Loucy (cell line): ENCODE data around the gene SPATC1L.
"Not testable (repeated sequence)": the region's sequence is repeated elsewhere in the genome, so short reads cannot be mapped to it uniquely, and the experiment has no call there.

Experiments
- H2AFZ ChIP-seq: fragments of 200-600 bp; sonication (generic); 2 replicates; pipeline ENCODE4 v1.6.0; 2016; ENCODE audit warnings: antibody characterized with exemption, mild to moderate bottlenecking, low read length, moderate library complexity
- H3F3A ChIP-seq: fragments of 200-600 bp; 2 replicates; pipeline ENCODE4 v1.6.0; 2016; ENCODE audit warnings: antibody characterized with exemption, low read depth, mild to moderate bottlenecking
- H3K27me3 ChIP-seq: fragments of 200-600 bp; sonication (generic); 2 replicates; pipeline ENCODE4 v1.6.1; 2014; ENCODE audit warnings: low read length, mild to moderate bottlenecking; ENCODE audit not compliant: insufficient read depth, poor library complexity, severe bottlenecking
- H3K36me3 ChIP-seq: fragments of 200-600 bp; sonication (generic); 2 replicates; pipeline ENCODE4 v1.6.1; 2016; ENCODE audit warnings: low read length; ENCODE audit not compliant: insufficient read depth
- H3K4me1 ChIP-seq: fragments of 200-600 bp; sonication (generic); 2 replicates; pipeline ENCODE4 v1.5.1; 2014; ENCODE audit warnings: low read length, mild to moderate bottlenecking; ENCODE audit not compliant: insufficient read depth, poor library complexity, severe bottlenecking
- H3K4me2 ChIP-seq: fragments of 200-600 bp; sonication (generic); 2 replicates; pipeline ENCODE4 v1.6.0; 2014; ENCODE audit warnings: antibody characterized with exemption, low read length, low read depth, mild to moderate bottlenecking; ENCODE audit not compliant: poor library complexity, severe bottlenecking
- H3K4me3 ChIP-seq: fragments of 200-600 bp; sonication (generic); 2 replicates; pipeline ENCODE4 v1.5.1; 2014; ENCODE audit warnings: low read length, mild to moderate bottlenecking, mixed read lengths; ENCODE audit not compliant: poor library complexity, severe bottlenecking
- H3K79me2 ChIP-seq: fragments of 200-600 bp; sonication (generic); 2 replicates; pipeline ENCODE4 v1.6.1; 2014; ENCODE audit warnings: low read length; ENCODE audit not compliant: insufficient read depth
- H3K9ac ChIP-seq: fragments of 200-600 bp; sonication (generic); 2 replicates; pipeline ENCODE4 v1.6.0; 2014; ENCODE audit warnings: mild to moderate bottlenecking, low read depth, low read length, moderate library complexity; ENCODE audit not compliant: poor library complexity, severe bottlenecking
- H3K9me2 ChIP-seq: fragments of 200-600 bp; sonication (generic); replicated peaks from 2 replicates; pipeline ENCODE4 v1.6.1; 2016; ENCODE audit warnings: low read depth, low read length, mixed read lengths
- H3K9me3 ChIP-seq: fragments of 200-600 bp; sonication (generic); 2 replicates; pipeline ENCODE4 v1.6.1; 2014; ENCODE audit warnings: mild to moderate bottlenecking, antibody characterized with exemption, low read length, low read depth; ENCODE audit not compliant: insufficient read depth
- H4K20me1 ChIP-seq: fragments of 200-600 bp; sonication (generic); 2 replicates; pipeline ENCODE4 v1.6.0; 2014; ENCODE audit warnings: antibody characterized with exemption, low read length, mild to moderate bottlenecking; ENCODE audit not compliant: insufficient read depth, poor library complexity, severe bottlenecking
- EZH2phosphoT487 ChIP-seq: fragments of 200-600 bp; IDR thresholded peaks from 2 replicates; pipeline ENCODE4 v1.6.1; 2018; ENCODE audit warnings: antibody characterized with exemption, mild to moderate bottlenecking, moderate library complexity, borderline replicate concordance
- TF ChIP-seq, protein P1 (sequence below): fragments of 200-600 bp; sonication (generic); conservative IDR thresholded peaks from 2 replicates; pipeline ENCODE4 v1.5.1; 2014; ENCODE audit warnings: mild to moderate bottlenecking, antibody characterized with exemption, low read length

The SPATC1L gene

DNA sequence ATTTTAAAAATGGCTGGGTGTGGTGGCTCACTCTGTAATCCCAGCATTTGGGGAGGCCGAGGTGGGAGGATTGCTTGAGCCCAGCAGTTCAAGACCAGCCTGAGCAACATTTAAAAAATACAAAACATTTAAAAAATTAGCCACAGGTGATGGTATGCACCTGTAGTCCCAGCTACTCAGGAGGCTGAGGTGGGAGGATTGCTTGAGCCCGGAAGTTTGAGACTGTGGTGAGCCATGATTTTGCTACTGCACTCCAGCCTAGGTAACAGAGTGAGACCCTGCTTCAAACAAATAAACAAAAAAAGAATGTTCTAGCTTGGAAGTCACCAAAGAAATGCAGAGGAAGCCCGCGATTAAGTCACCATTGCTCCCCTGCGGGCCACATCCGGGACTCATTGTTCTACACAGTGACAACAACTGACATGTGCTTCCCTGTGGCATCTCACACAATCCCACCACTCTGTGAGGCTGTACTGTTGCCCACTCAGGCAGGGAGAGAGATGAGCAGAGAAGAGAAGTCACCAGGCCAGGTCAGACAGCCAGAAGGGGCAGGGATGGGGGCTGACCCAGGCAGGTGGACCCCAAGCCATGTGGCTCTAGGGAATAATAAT is 18.4 kb upstream of the SPATC1L start:
- H3K4me2 ChIP-seq, result no peak overlapping the region
- no peaks in the 10 kb centered on the region for H3K4me1 ChIP-seq
- 0 out of 2 replicates have a peak, but pooled peaks cover 3% of the 10 kb centered on the region for H3K9me3 ChIP-seq
- no peaks in the 10 kb centered on the region for H3K9me2 ChIP-seq
- no peaks in the 10 kb centered on the region for H3K27me3 ChIP-seq
- no peak overlapping the region for H3K9ac ChIP-seq
- no peaks in the 10 kb centered on the region for H4K20me1 ChIP-seq
- H3F3A ChIP-seq, result no peaks in the 10 kb centered on the region
- TF ChIP-seq, protein P1, sequence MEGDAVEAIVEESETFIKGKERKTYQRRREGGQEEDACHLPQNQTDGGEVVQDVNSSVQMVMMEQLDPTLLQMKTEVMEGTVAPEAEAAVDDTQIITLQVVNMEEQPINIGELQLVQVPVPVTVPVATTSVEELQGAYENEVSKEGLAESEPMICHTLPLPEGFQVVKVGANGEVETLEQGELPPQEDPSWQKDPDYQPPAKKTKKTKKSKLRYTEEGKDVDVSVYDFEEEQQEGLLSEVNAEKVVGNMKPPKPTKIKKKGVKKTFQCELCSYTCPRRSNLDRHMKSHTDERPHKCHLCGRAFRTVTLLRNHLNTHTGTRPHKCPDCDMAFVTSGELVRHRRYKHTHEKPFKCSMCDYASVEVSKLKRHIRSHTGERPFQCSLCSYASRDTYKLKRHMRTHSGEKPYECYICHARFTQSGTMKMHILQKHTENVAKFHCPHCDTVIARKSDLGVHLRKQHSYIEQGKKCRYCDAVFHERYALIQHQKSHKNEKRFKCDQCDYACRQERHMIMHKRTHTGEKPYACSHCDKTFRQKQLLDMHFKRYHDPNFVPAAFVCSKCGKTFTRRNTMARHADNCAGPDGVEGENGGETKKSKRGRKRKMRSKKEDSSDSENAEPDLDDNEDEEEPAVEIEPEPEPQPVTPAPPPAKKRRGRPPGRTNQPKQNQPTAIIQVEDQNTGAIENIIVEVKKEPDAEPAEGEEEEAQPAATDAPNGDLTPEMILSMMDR, result no peak
- TF ChIP-seq EZH2phosphoT487, result no peak
- no peaks in the 10 kb centered on the region for H3K79me2 ChIP-seq
- H3K4me3 ChIP-seq, result no peak overlapping the region
- peaks cover 55% of the 10 kb centered on the region; the same call in 1 of the 2 replicates for H3K36me3 ChIP-seq
- no peak overlapping the region for H2AFZ ChIP-seq

DNA sequence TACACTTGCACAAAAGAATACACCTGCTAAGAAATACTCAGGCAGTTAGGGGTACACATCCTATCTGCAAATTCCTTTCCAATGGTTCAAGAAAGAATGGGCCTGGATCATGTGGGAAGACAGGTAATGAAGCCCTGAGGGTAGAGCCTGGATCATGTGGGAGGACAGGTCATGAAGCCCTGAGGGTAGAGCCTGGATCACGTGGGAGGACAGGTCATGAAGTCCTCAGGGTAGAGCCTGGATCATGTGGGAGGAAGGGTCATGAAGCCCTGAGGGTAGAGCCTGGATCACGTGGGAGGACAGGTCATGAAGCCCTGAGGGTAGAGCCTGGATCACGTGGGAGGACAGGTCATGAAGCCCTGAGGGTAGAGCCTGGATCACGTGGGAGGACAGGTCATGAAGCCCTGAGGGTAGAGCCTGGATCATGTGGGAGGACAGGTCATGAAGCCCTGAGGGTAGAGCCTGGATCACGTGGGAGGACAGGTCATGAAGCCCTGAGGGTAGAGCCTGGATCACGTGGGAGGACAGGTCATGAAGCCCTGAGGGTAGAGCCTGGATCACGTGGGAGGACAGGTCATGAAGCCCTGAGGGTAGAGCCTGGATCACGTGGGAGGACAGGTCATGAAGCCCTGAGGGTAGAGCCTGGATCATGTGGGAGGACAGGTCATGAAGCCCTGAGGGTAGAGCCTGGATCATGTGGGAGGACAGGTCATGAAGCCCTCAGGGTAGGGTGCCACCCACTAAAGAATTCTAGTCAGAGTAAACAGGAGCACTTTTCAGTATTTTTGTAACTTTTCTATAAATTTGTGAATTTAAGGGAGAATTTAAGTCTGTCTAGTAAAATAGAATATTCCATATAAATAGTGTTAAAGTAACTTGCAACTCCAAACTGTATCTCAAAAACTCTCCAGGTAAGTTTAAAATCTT is 16.9 kb upstream of the SPATC1L start:
- H3K4me3 ChIP-seq, H3K79me2 ChIP-seq, H3K4me2 ChIP-seq, H2AFZ ChIP-seq, H3K27me3 ChIP-seq, H3K4me1 ChIP-seq, H3K9ac ChIP-seq, H3K9me3 ChIP-seq, H4K20me1 ChIP-seq, H3F3A ChIP-seq, H3K9me2 ChIP-seq: not testable (repeated sequence)
- H3K36me3 ChIP-seq, result peaks cover 54% of the 10 kb centered on the region; the same call in 1 of the 2 replicates

DNA sequence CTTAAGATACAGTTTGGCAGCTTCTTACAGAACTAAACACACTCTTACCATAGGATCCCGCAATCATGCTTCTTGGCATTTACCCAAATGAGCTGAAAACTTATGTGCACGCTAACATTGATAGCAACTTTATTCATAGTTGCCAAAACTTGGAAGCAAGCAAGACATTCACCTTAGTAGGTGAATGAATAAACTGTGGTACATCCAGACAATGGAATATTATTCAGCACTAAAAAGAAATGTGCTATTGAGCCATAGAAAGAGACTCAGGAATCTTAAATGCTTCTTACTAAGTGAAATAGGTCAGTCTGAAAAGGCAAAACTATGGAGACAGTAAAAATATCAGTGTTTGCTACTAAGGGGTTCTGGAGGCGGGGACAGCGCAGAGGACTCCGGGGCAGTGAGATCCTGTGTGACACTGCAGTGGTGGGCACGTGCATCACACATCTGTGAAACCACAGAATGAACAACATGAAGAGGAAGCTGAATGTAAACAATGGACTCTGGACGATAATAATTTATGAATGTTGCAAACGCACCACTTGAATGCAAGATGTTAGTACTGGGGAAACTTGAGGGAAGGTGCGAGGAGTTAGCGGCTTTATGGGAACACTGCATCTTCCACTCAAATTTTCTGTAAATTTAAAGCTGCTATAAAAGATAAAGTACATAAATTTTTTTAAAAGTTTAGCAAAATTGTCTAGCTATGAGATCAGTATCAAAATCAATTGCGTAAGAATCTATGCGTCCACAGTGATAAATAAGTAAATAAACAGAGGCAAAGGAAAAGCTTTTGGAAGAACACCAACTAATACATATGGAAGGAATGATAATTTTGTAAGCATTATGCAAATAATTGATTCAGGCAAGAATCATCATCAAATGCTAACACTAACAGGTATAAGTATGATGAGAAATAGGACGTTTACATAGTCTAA is 15.4 kb upstream of the SPATC1L start:
- Histone ChIP-seq H3F3A (no peaks in the 10 kb centered on the region), H3K4me1 (no peaks in the 10 kb centered on the region), H3K9me3 (0 out of 2 replicates have a peak, but pooled peaks cover 3% of the 10 kb centered on the region), H3K79me2 (no peaks in the 10 kb centered on the region), H3K36me3 (peaks cover 54% of the 10 kb centered on the region; the same call in 1 of the 2 replicates), H3K9me2 (no peaks in the 10 kb centered on the region), H3K9ac (no peak overlapping the region), H3K27me3 (no peaks in the 10 kb centered on the region), H3K4me2 (no peak overlapping the region), H4K20me1 (no peaks in the 10 kb centered on the region), H2AFZ (no peak overlapping the region), H3K4me3 (no peak overlapping the region)
- TF ChIP-seq, protein P1, result no peak
- TF ChIP-seq EZH2phosphoT487, result no peak
